ENCODE measurements around the gene POLR3H.

The POLR3H gene

DNA sequence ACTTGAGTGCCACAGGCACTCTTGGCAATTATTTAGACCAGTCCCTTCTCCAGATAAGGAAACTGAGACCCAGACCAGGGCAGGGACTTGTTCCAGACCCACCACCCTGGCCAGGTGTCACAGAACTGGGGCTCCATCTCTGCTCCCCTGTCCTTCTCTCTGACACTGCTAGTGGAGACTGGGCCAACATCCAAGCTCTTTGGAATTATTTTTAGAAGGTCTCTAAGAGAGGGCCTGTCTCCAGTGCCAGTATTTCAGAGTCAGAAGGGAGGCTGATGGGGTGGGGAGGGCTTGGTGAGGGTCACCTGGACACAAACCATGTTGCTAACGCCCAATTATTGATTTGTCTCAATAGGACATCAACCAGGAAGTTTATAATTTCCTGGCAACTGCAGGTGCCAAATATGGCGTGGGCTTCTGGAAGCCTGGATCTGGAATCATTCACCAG lies 32.7 kb downstream of the POLR3H start:
- no peak overlapping the region for H3K4me3 ChIP-seq (replicated peaks; ENCODE audit: low read depth, low read length)
- TF ChIP-seq, protein P1, sequence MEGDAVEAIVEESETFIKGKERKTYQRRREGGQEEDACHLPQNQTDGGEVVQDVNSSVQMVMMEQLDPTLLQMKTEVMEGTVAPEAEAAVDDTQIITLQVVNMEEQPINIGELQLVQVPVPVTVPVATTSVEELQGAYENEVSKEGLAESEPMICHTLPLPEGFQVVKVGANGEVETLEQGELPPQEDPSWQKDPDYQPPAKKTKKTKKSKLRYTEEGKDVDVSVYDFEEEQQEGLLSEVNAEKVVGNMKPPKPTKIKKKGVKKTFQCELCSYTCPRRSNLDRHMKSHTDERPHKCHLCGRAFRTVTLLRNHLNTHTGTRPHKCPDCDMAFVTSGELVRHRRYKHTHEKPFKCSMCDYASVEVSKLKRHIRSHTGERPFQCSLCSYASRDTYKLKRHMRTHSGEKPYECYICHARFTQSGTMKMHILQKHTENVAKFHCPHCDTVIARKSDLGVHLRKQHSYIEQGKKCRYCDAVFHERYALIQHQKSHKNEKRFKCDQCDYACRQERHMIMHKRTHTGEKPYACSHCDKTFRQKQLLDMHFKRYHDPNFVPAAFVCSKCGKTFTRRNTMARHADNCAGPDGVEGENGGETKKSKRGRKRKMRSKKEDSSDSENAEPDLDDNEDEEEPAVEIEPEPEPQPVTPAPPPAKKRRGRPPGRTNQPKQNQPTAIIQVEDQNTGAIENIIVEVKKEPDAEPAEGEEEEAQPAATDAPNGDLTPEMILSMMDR (IDR thresholded peaks at IDR 0.05; ENCODE audit: low read depth, low read length, missing control alignments), result no peak
- DNase-seq (ENCODE audit: extremely low read depth, low read depth), result no peak

DNA sequence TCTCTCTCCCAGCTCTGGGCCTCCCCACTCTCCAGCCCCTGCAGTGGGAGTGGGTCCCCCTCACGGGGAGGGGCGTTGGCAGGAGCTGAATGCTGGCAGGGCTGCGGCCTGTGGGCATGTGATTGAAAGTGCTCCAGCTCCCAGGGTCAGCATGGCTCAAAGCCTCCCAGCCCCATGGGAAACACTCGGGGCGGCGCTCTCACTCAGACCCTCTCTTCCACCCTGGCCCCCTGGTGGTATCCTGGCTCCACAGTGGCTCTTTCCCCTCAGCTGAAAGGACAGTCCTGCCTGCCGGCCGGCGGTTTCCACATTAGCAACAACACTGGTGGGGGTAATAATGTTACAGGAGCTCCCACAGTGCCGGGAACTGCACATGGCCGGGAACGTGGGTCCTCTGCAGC lies 35.5 kb downstream of the POLR3H start:
- no peak for DNase-seq (ENCODE audit: extremely low read depth, low read depth)
- TF ChIP-seq, protein P1 (IDR thresholded peaks at IDR 0.05; ENCODE audit: low read depth, low read length, missing control alignments), result no peak
- H3K4me3 ChIP-seq (replicated peaks; ENCODE audit: low read depth, low read length), result no peak overlapping the region

DNA sequence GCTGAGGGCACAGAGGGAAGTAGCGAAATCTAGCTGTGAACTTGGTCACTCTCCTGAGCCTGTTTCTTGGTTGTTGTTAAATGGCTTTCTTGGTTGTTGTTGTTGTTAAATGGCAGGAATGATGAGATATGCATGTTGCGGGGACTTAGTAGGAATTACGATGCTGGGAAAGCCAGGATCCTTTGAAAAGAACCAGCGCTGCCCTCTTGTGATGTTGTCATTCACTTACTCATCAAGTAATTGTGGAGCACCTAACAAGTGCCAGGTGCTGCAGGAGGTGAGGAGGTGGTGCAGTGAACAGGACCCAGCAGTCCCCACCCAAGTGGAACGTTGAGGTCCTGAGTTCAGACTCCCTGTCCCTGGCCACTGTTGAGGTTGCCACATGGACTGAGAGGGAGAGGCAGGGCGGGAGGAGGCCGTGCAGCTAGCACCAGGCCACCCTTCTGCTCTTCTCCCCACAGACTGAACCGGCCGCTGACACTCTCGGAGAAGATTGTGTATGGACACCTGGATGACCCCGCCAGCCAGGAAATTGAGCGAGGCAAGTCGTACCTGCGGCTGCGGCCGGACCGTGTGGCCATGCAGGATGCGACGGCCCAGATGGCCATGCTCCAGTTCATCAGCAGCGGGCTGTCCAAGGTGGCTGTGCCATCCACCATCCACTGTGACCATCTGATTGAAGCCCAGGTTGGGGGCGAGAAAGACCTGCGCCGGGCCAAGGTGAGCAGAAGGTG lies 36.8 kb downstream of the POLR3H start:
- TF ChIP-seq, protein P1 (IDR thresholded peaks at IDR 0.05; ENCODE audit: low read depth, low read length, missing control alignments), result no peak
- H3K4me3 ChIP-seq (replicated peaks; ENCODE audit: low read depth, low read length), result no peak overlapping the region
- no peak for DNase-seq (ENCODE audit: extremely low read depth, low read depth)

GRCh38 chr22:41505511-41506220 lies 38.6 kb downstream of the POLR3H start:
- TF ChIP-seq, protein P1 (IDR thresholded peaks at IDR 0.05; ENCODE audit: low read depth, low read length, missing control alignments), result no peak
- no peak overlapping the region for H3K4me3 ChIP-seq (replicated peaks; ENCODE audit: low read depth, low read length)
- no peak for DNase-seq (ENCODE audit: extremely low read depth, low read depth)

DNA sequence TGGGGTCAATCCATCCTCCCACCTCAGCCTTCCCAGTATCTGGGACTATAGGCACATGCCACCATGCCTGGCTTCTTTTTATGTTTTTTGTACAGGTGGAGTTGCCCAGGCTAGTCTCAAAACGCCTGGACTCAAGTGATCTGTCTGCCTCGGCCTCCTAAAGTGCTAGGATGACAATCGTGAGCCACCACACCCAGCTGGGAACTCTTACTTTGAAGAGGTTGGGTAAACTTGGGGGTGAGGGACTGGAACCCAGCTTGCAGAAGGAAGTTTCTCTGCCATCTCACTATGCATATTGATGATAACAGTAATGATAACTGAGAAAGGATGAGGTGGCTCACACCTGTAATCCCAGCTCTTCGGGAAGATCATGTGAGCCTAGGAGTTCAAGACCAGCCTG lies 39.5 kb downstream of the POLR3H start:
- TF ChIP-seq, protein P1 (IDR thresholded peaks at IDR 0.05; ENCODE audit: low read depth, low read length, missing control alignments), result no peak
- no peak for DNase-seq (ENCODE audit: extremely low read depth, low read depth)
- H3K4me3 ChIP-seq (replicated peaks; ENCODE audit: low read depth, low read length), result no peak overlapping the region

- no peak overlapping the region for H3K4me3 ChIP-seq (replicated peaks; ENCODE audit: low read depth, low read length)
- TF ChIP-seq, protein P1 (IDR thresholded peaks at IDR 0.05; ENCODE audit: low read depth, low read length, missing control alignments), result no peak
- no peak for DNase-seq (ENCODE audit: extremely low read depth, low read depth)
Measured at GRCh38 chr22:41504397-41504796, 39.9 kb downstream of the POLR3H start.
